Myocyte (in vitro differentiated cells): ENCODE data around the gene CDH4. TPM values are rescaled to one million over a fixed set of nuclear protein-coding genes. Genes with fewer than 3 reads are reported as not detected.

Experiments
- DNase-seq: peaks from one replicate; pipeline ENCODE4 v3.0.0-alpha.2; 2012; ENCODE audit warnings: low read depth
- total RNA-seq: library from RNA; depleted of rRNA; stranded (reverse); fragments of >200 nt; gene quantifications from 2 replicates; pipeline ENCODE4 v1.2.3, GENCODE V29; 2014

CDH4 gene
- total RNA-seq, 1 donor from 2014 or later = 0.45 TPM

- no peak for DNase-seq
These were observed 507.4 kb downstream of the CDH4 start for GRCh38 chr20:61759286-61760065.

- DNase-seq = no peak
These were observed 508.3 kb downstream of the CDH4 start for GRCh38 chr20:61760321-61760720.

- DNase-seq = no peak
These were observed 508.7 kb downstream of the CDH4 start for GRCh38 chr20:61760731-61761130.

- DNase-seq = no peak
These were observed 509.5 kb downstream of the CDH4 start for GRCh38 chr20:61761453-61762166.

GRCh38 chr20:61762167-61762710 is 510.2 kb downstream of the CDH4 start:
- no peak for DNase-seq

- DNase-seq = no peak
These were observed 511.1 kb downstream of the CDH4 start for GRCh38 chr20:61762886-61763739.

- no peak for DNase-seq
These were observed 511.8 kb downstream of the CDH4 start for GRCh38 chr20:61763740-61764400.

GRCh38 chr20:61764471-61765025 is 512.5 kb downstream of the CDH4 start:
- no peak for DNase-seq

GRCh38 chr20:61765081-61765870 is 513.2 kb downstream of the CDH4 start:
- DNase-seq = no peak

GRCh38 chr20:61765871-61766654 is 514.0 kb downstream of the CDH4 start:
- no peak for DNase-seq

GRCh38 chr20:61766921-61767610 is 515.0 kb downstream of the CDH4 start:
- DNase-seq = no peak

GRCh38 chr20:61767761-61768494 is 515.9 kb downstream of the CDH4 start:
- no peak for DNase-seq

GRCh38 chr20:61768571-61769285 is 516.7 kb downstream of the CDH4 start:
- no peak for DNase-seq

GRCh38 chr20:61769286-61769832 is 517.3 kb downstream of the CDH4 start:
- no peak for DNase-seq

GRCh38 chr20:61770113-61770585 is 518.1 kb downstream of the CDH4 start:
- DNase-seq = no peak

- no peak for DNase-seq
These were observed 519.8 kb downstream of the CDH4 start for GRCh38 chr20:61771805-61772350.
